ENCODE data around the gene INPPL1.
"Not testable (repeated sequence)": the region's sequence is repeated elsewhere in the genome, so short reads cannot be mapped to it uniquely, and the experiment has no call there.

INPPL1 gene

GRCh38 chr11:72247584-72247983, 23.0 kb downstream of the INPPL1 start:
- no peak for DNase-seq

- DNase-seq: no peak
Measured at GRCh38 chr11:72249961-72250360, 25.4 kb downstream of the INPPL1 start.

DNA sequence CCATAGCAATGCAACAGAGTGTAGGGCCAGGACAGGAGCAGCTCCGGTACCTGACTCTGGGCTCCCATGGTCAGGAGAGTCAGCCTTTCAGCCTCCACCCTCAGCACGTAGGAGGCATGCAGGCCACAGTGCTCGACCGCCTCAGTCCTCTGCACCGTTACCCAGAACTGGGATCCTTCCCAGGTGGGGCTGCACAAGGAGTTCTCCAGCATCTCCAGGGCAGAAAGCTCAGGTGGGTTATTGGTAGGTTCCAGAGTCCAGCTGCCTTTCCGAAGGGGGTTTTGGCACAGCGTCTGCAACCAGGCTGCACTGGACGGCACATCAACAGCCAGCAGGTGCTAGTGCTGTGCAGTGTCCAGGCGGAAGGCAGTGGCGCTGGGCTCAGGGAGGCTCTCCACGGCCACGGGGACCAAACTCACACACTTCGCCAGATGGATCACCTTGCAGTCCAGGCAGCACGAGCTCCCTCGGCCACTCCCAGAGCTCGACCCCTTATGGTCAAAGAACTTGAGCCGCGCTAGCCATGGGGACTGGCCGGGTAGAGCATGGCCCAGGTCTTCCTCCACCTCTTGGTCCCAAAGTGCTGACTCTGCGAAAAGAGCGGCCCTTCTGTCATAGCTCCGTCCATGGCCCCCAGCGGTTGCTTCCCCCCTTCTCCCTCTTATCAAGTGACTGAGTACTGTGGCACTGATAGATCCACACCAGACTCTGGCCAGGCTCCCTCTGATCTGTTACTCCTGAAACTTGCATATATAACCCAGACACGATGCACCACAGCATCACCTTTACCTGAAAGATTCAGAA, 26.3 kb downstream of the INPPL1 start:
- DNase-seq: no peak

DNA sequence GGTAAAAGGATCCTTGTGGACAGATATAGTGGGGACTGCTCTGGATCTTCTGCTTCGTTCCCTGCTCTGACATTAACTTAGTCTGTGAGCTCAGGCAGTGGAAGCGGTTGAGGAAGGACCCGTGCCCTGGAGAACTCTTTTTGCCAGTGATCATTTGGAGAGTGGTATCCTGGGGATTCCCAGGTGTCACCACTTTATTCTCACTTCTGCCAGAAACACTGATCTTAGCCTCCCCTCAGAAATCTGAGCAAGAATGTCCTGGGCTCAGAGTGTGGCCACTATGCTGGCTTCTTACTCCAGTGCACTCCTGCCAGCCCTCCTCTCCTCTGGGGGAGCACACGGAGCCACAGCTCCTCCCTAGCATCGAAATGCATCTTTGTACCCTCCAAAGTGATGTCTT, 27.0 kb downstream of the INPPL1 start:
- DNase-seq: no peak

- DNase-seq: no peak
Measured at GRCh38 chr11:72253392-72253791, 28.8 kb downstream of the INPPL1 start.

DNA sequence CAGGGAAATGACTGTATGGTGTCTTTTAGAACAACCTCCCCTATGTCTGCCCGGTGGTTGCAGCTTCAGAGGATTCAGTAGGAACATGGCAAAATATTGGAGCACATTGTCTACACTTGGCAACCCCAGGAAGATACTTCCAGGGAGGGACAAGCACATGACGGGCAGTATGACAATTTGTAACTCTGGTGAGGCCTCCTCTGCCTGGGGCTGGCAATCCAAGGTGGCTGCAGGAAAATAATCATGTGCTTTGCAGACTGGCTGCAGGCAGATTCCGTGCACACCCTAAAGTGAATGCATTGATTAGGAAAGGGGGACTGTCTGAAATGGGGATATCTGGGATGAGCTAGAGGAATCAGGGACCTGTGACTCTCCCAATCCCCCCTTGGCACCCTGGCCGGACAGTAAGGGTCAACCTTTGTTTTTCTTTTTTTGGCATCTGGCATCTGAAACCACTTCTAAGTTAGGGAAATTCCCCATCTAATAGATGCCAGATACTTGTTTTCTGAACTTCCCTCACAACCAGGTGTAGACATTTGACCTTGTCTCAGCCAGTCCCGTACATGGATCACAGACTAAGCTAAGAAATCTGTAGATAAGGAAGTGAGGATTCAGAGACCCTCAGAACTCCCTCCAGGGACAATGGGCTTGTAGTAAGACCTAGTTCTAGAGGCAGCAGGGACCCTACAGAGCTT, 29.9 kb downstream of the INPPL1 start:
- no peak for DNase-seq

GRCh38 chr11:72257570-72257969, 33.0 kb downstream of the INPPL1 start:
- DNase-seq: no peak

DNA sequence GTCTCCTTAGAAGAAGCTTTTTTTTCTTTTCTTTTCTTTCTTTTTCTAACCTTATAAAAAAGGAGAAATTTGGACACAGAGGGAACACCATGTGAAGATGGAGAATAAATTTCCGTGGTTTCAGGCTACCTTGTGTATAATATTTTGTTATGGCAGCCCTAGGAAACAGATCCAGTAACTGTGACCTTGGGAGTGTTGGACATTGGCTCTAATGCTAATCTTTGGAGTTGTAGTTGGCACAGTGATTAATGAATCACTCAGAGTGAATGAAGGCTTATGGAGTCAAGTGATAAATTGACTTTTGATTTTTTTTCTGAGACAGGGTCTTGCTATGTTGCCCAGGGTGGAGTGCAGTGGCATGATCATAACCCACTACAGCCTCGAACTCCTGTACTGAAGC, 34.9 kb downstream of the INPPL1 start:
- DNase-seq: no peak

DNA sequence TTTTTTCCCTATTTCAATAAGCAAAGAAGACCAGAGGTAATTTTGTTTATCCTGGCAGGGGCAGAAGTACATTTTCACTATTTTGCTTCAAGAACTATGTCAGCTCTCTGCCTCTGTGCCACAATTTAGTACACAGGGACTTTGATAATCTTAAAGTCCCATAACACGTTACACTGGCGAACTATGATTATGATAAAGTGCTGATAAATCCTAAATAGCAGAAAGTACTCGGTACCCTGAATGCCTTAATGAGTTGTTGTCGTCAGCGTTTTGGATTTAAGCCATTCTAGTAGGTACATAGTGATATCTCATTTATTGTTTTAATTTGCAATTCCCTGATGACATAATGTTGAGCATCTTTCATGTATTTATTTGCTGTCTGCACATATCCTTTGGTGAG, 36.0 kb downstream of the INPPL1 start:
- DNase-seq: no peak

- DNase-seq: no peak
Measured at GRCh38 chr11:72263361-72263760, 38.8 kb downstream of the INPPL1 start.

- DNase-seq: peak in 1 of 2 experiments; percentile 14
Measured at GRCh38 chr11:72265951-72266350, 41.4 kb downstream of the INPPL1 start.

DNA sequence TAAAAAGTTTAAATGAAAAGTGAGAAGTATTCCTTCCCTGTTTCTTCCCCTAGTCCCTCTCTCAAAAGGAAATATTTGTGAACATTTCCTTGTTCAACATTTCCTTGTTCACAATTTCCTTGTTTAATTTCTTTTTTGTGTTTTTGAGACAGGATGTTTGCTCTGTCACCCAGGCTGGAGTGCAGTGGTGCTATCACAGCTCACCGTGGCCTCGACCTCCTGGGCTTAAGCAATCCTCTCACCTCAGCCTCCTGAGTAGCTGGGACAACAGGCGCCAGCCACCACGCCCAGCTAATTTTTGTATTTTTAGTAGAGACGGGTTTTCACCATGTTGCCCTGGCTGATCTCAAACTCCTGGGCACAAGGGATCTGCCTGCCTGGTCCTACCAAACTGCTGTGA, 42.4 kb downstream of the INPPL1 start:
- DNase-seq: not testable (repeated sequence)

DNA sequence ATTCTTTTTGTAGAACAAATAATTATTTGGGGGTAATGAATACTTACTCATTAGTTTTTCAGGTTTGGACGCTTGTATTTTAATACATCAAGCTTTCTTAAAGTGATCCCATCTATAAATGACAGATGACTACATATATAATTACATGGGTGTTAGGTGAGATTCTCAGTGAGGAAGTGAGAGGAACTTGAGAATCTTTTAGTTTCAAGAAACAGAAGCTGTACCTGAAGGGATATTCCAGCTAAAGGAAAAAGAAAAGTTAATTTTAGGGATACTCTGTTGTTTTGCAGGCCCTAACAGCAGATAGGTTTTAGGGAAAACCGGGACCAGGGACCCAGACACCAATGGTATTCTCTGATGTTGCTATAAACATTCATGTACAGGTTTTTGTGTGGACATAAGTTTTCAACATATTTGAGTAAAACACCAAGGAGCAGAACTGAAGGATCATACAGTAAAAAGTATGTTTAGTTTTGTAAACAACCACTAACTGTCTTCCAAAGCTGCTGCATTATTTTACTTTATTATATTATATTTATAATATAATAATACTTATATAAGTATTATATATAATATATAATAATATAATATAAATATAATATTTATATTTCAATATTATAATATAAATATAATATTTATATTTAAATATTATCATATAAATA, 43.5 kb downstream of the INPPL1 start:
- DNase-seq: no peak

GRCh38 chr11:72271980-72272379, 47.4 kb downstream of the INPPL1 start:
- DNase-seq: no peak

GRCh38 chr11:72274435-72274834, 49.9 kb downstream of the INPPL1 start:
- no peak for DNase-seq

- no peak for DNase-seq
Measured at GRCh38 chr11:72278905-72279304, 54.3 kb downstream of the INPPL1 start.

GRCh38 chr11:72280037-72280436, 55.5 kb downstream of the INPPL1 start:
- no peak for DNase-seq

DNA sequence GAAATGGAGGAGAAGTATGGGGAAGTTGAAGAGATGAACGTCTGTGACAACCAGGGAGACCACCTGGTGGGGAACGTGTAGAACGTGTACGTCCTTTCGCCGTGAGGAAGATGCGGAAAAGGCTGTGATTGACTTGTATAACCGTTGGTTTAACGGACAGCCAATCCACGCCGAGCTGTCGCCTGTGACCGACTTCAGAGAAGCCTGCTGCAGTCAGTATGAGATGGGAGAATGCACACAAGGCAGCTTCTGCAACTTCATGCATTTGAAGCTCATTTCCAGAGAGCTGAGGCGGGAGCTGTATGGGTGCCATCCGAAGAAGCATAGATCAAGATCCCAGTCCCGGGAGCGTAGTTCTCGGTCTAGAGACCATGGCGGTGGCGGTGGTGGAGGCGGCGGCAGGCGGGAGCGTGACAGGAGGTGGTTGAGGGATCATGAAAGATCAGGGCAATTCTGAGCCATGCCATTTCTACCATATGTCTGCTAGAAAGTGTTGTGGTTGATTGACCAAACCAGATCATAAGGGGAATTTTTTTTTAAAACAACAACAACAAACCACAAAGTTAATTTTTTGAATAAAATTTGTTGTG, 56.3 kb downstream of the INPPL1 start:
- no peak for DNase-seq

- no peak for DNase-seq
Measured at GRCh38 chr11:72283947-72284346, 59.4 kb downstream of the INPPL1 start.

DNA sequence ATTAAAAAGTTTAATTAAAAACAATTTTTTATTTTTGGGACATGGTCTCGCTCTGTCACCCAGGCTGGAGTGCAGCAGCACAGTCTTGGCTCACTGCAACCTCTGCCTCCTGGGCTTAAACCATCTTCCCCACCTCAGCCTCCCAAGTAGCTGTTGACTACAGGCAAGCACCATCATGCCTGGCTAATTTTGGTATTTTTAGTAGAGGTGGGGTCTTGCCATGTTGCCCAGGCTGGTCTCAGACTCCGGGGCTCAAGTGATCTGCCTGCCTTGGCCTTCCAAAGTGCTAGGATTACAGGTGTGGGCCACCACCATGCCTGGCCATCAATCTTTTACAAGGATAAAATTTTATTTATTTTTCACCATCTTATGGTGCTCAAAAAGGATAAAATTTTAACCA, 62.7 kb downstream of the INPPL1 start:
- DNase-seq: no peak
